Testis (tissue), 2 donors: ENCODE results near the gene MT4.

Experiments used
- CTCF ChIP-seq, 3 experiments: fragments of 450-650 bp in 2 of 3; fragments of 200-600 bp in 1 of 3; sonication (generic) in 1 of 3; IDR thresholded peaks; one replicate each; pipeline ENCODE4 v1.5.1; 2016 to 2019; ENCODE audit warnings: antibody characterized with exemption in 3 of 3, mild to moderate bottlenecking in 2 of 3, moderate library complexity in 1 of 3
- POLR2A ChIP-seq: fragments of 450-650 bp; IDR thresholded peaks from one replicate; pipeline ENCODE4 v1.6.1; 2017; ENCODE audit warnings: antibody characterized with exemption, mild to moderate bottlenecking, moderate library complexity

GRCh38 chr16:56569971-56570370 is 5.1 kb downstream of the MT4 start:
- TF ChIP-seq CTCF (IDR thresholded peaks at IDR 0.05) (no peak), POLR2A (no peak)
